HEK293T (cell line): ENCODE data around the gene UNG.

ENCODE experiments used
- CTCF ChIA-PET: fragments of 350-600 bp; formaldehyde crosslinking; extraction: SDS; loops from one replicate; lab custom pipeline; 2021; ENCODE audit warnings: antibody characterized with exemption, inconsistent platforms; lab: Yijun Ruan, JAX
- POLR2A ChIA-PET: fragments of 350-600 bp; formaldehyde crosslinking; extraction: SDS; loops from one replicate; lab custom pipeline; 2020; ENCODE audit warnings: antibody characterized with exemption, inconsistent platforms; lab: Yijun Ruan, JAX
- DNase-seq: peaks from one replicate; pipeline ENCODE4 v3.0.0; 2012; ENCODE audit warnings: mixed read lengths; ENCODE audit errors: extremely low spot score
- ARNT ChIP-seq: fragments of 450-650 bp; IDR thresholded peaks from 2 replicates; pipeline ENCODE4 v1.6.1; 2017; ENCODE audit warnings: mild to moderate bottlenecking
- BHLHE40 ChIP-seq: fragments of 450-650 bp; IDR thresholded peaks from 2 replicates; pipeline ENCODE4 v1.6.1; 2016; ENCODE audit warnings: mild to moderate bottlenecking, moderate library complexity, borderline replicate concordance
- CTBP1 ChIP-seq: fragments of 450-650 bp; IDR thresholded peaks from 2 replicates; pipeline ENCODE4 v1.6.1; 2016; ENCODE audit warnings: borderline replicate concordance
- ELF4 ChIP-seq: fragments of 450-650 bp; IDR thresholded peaks from 2 replicates; pipeline ENCODE4 v1.6.1; 2017; ENCODE audit warnings: antibody characterized with exemption
- FOXA1 ChIP-seq: fragments of 450-650 bp; IDR thresholded peaks from 2 replicates; pipeline ENCODE4 v1.6.1; 2016; ENCODE audit warnings: mild to moderate bottlenecking
- FOXK2 ChIP-seq: fragments of 450-650 bp; IDR thresholded peaks from 2 replicates; pipeline ENCODE4 v1.6.1; 2016; ENCODE audit warnings: mild to moderate bottlenecking
- FOXM1 ChIP-seq: fragments of 450-650 bp; IDR thresholded peaks from 2 replicates; pipeline ENCODE4 v1.6.1; 2017; ENCODE audit warnings: mild to moderate bottlenecking, borderline replicate concordance
- HDGF ChIP-seq: fragments of 450-650 bp; IDR thresholded peaks from 2 replicates; pipeline ENCODE4 v1.6.1; 2017; ENCODE audit warnings: antibody characterized with exemption, borderline replicate concordance
- L3MBTL2 ChIP-seq: fragments of 450-650 bp; conservative IDR thresholded peaks from 2 replicates; pipeline ENCODE4 v1.6.1; 2016; ENCODE audit warnings: mild to moderate bottlenecking
- LEF1 ChIP-seq: fragments of 450-650 bp; IDR thresholded peaks from 2 replicates; pipeline ENCODE4 v1.6.1; 2017; ENCODE audit warnings: mild to moderate bottlenecking, borderline replicate concordance
- NFRKB ChIP-seq: fragments of 450-650 bp; IDR thresholded peaks from 2 replicates; pipeline ENCODE4 v1.6.1; 2016; ENCODE audit warnings: mild to moderate bottlenecking, moderate library complexity
- SP1 ChIP-seq: fragments of 450-650 bp; IDR thresholded peaks from 2 replicates; pipeline ENCODE4 v1.6.1; 2017
- SUZ12 ChIP-seq: fragments of 450-650 bp; IDR thresholded peaks from 2 replicates; pipeline ENCODE4 v1.6.1; 2016; ENCODE audit warnings: mild to moderate bottlenecking
- TARDBP ChIP-seq: fragments of 450-650 bp; IDR thresholded peaks from 2 replicates; pipeline ENCODE4 v1.6.1; 2016
- ZNF384 ChIP-seq: fragments of 450-650 bp; IDR thresholded peaks from 2 replicates; pipeline ENCODE4 v1.6.1; 2016
- TF ChIP-seq, protein P1 (sequence below): fragments of 450-650 bp; IDR thresholded peaks from 2 replicates; pipeline ENCODE4 v1.6.1; 2016

Gene UNG

DNA sequence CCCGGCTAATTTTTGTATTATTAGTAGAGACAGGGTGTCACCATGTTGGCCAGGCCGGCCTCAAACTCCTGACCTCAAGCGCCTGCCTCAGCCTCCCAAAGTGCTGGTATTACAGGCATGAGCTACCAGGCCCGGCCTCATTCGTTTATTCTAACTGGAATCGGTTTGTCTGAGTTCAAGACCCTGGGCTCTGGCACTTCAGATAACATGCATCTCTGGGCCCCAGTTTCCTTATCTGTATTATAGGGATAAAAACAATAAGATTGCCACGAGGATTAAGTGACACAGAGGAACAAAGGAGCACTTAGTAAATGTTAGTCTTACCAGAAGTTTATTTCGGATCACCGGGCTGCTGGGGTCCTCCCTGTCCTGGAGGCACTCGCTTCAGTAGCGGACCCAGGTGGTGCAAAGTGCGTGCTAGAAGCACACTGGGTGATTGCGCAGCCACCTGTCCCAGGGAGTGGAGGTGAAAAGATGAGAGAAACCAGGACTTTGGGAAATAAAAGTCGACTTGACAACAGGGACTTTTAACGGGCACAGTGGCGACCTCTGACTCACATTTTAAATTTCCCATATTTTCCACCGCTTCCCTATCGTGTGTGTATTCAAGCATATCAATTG, 56.5 kb downstream of the UNG start:
- ChIA-PET CTCF (no interaction called here), POLR2A (interaction anchor here (0.6 to 1.0 kb wide), 3 partner anchors 14 to 58 kb away, joined by 3 to 4 read pairs (median 3); partner anchors contain the start of gene ACACB)
- TF ChIP-seq HDGF = no peak
- no peak for TF ChIP-seq ZNF384
- no peak for TF ChIP-seq NFRKB
- no peak for TF ChIP-seq SUZ12
- no peak for TF ChIP-seq SP1
- TF ChIP-seq, protein P1, sequence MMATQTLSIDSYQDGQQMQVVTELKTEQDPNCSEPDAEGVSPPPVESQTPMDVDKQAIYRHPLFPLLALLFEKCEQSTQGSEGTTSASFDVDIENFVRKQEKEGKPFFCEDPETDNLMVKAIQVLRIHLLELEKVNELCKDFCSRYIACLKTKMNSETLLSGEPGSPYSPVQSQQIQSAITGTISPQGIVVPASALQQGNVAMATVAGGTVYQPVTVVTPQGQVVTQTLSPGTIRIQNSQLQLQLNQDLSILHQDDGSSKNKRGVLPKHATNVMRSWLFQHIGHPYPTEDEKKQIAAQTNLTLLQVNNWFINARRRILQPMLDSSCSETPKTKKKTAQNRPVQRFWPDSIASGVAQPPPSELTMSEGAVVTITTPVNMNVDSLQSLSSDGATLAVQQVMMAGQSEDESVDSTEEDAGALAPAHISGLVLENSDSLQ = no peak
- DNase-seq = peak; percentile 20

DNA sequence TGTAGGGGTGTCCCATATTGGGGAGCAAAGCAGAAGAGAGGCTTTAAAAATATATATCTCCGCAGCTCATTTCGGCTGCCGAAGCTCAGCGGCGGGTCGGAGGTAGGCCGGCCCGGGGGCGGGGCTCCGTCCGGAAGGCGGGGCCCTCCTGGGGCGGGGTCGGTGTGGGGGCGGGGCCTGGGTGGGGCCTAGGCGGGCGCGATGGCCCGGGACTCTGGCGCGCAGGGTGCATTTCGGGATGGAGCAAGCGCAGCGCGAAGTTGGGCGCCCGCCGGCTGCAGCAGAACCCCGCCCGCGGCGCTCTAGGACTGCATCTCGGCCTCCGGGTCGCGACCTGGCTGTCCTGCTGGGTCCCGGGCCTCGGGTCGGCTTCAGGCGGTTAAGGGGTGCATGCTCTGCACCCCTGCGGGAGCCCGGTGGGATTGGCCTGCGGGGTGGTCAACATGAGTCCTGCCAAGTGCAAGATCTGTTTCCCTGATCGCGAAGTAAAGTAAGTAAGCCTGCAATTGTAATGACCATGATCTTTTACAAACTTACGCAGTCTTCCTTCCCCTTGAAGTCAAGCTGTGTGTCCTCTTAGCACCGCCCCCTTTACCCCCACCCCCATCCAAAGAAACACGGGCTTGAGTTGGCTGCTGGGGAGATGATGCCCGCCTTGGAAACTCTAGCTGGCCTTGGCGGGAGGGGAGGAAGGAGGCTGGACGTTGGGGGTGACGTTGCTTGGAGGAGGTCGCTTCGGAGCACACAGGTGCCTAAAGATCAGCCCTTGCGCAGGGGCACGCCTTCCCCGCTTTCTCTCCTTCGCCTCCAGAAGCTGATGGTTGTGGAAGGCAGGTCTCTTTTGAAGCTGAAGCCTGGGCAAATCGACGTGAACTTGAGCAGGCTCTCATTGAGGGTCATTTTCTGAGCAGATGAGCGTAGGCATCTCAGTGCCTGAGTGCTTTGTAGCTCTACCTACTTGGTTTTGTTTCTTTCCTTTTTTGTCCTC, 57.3 kb downstream of the UNG start:
- TF ChIP-seq L3MBTL2 (peak; percentile 30; the same call in 1 of the 2 replicates), ARNT (no peak)
- peak; percentile 97 for DNase-seq
- ChIA-PET POLR2A (interaction anchor here (0.6 to 1.0 kb wide), 5 partner anchors 9 to 59 kb away, joined by 3 to 4 read pairs (median 3); partner anchors contain the start of genes ACACB and UNG), CTCF (no interaction called here)

GRCh38 chr12:109156036-109156435, 58.6 kb downstream of the UNG start:
- DNase-seq = no peak
- CTCF ChIA-PET = interaction anchor here (0.6 kb wide), 1 partner anchor 9 kb away, joined by 3 read pairs; no protein-coding TSS in a partner anchor
- TF ChIP-seq FOXM1 (no peak), ZNF384 (no peak), TARDBP (no peak), CTBP1 (no peak), LEF1 (no peak), ARNT (no peak), SUZ12 (no peak), NFRKB (no peak), ELF4 (no peak), BHLHE40 (no peak), HDGF (no peak), L3MBTL2 (no peak), SP1 (no peak), FOXA1 (no peak), FOXK2 (no peak)
- TF ChIP-seq, protein P1 = no peak
- POLR2A ChIA-PET = no interaction called here

GRCh38 chr12:109156586-109156985, 59.2 kb downstream of the UNG start:
- ChIA-PET CTCF (interaction anchor here (0.6 kb wide), 1 partner anchor 9 kb away, joined by 3 read pairs; no protein-coding TSS in a partner anchor), POLR2A (interaction anchor here (1.0 kb wide), 1 partner anchor 41 kb away, joined by 3 read pairs; the partner anchor contains the start of gene ACACB)
- DNase-seq = no peak
- TF ChIP-seq ARNT = no peak

- ChIA-PET POLR2A (no interaction called here), CTCF (no interaction called here)
- TF ChIP-seq, protein P1 = no peak
- TF ChIP-seq ARNT (no peak), FOXA1 (no peak), BHLHE40 (no peak), HDGF (no peak), ELF4 (no peak), LEF1 (no peak), FOXM1 (no peak), FOXK2 (no peak), CTBP1 (no peak), SUZ12 (no peak)
- DNase-seq = no peak
Measured at GRCh38 chr12:109157986-109158385, 60.6 kb downstream of the UNG start.

GRCh38 chr12:109160433-109160832, 63.0 kb downstream of the UNG start:
- POLR2A ChIA-PET = no interaction called here

More at GRCh38 chr12:109160433-109160832, 63.0 kb downstream of the UNG start:
- DNase-seq = no peak
- TF ChIP-seq NFRKB = no peak
- no peak for TF ChIP-seq SP1
- no peak for TF ChIP-seq LEF1
- TF ChIP-seq FOXM1 = no peak
- TF ChIP-seq CTBP1 = no peak
- TF ChIP-seq ARNT = no peak
- no peak for TF ChIP-seq TARDBP
- no peak for TF ChIP-seq FOXK2
- no peak for TF ChIP-seq ZNF384
- no peak for TF ChIP-seq L3MBTL2
- TF ChIP-seq ELF4 = no peak
- TF ChIP-seq FOXA1 = no peak
- TF ChIP-seq BHLHE40 = no peak
- no peak for TF ChIP-seq HDGF
- TF ChIP-seq SUZ12 = no peak
- TF ChIP-seq, protein P1 = no peak
- CTCF ChIA-PET = no interaction called here
